Sigmoid colon (tissue), 7 donors: ENCODE measurements around the gene DCP1A. TPM values are rescaled to one million over a fixed set of nuclear protein-coding genes. Genes with fewer than 3 reads are reported as not detected.
"Not testable (repeated sequence)": the region's sequence is repeated elsewhere in the genome, so short reads cannot be mapped to it uniquely, and the experiment has no call there.

Experiments used
- DNase-seq: peaks from one replicate; pipeline ENCODE4 v3.0.0-alpha.2; 2019
- H3K27ac ChIP-seq, 4 donors: fragments of 200-600 bp; sonication (generic); one replicate each; pipeline ENCODE4 v1.5.1; 2016 to 2019; ENCODE audit warnings: mild to moderate bottlenecking in 1 of 4
- H3K27me3 ChIP-seq, 3 donors: fragments of 200-600 bp; sonication (generic); one replicate each; pipeline ENCODE4 v1.5.1; 2019; ENCODE audit warnings: mild to moderate bottlenecking in 1 of 3
- H3K36me3 ChIP-seq, 4 donors: fragments of 200-600 bp; sonication (generic); one replicate each; pipeline ENCODE4 v1.5.1; 2016 to 2019
- H3K4me1 ChIP-seq, 4 donors: fragments of 200-600 bp; sonication (generic); one replicate each; pipeline ENCODE4 v1.5.1; 2017 to 2019
- H3K4me3 ChIP-seq, 4 donors: fragments of 200-600 bp; sonication (generic); one replicate each; pipeline ENCODE4 v1.5.1; 2017 to 2019; ENCODE audit warnings: mild to moderate bottlenecking in 2 of 4, moderate library complexity in 1 of 4
- H3K9me3 ChIP-seq, 4 donors: fragments of 200-600 bp in 3 of 4; sonication (generic) in 3 of 4; one replicate each; pipeline versions ENCODE4 v1.5.1 to v1.6.1; 2013 to 2019
- EP300 ChIP-seq, 4 donors: sonication (generic); formaldehyde crosslinking; IDR thresholded peaks; one replicate each; pipeline ENCODE4 v1.6.1; 2017; ENCODE audit warnings: antibody characterized with exemption in 4 of 4
- POLR2A ChIP-seq, 2 donors: fragments of 450-650 bp; IDR thresholded peaks; one replicate each; pipeline ENCODE4 v1.6.1; 2016; ENCODE audit warnings: antibody characterized with exemption in 2 of 2, mild to moderate bottlenecking in 2 of 2, moderate library complexity in 2 of 2
- POLR2AphosphoS5 ChIP-seq, 4 donors: sonication (generic); formaldehyde crosslinking; IDR thresholded peaks; one replicate each; pipeline ENCODE4 v1.6.1; 2017; ENCODE audit warnings: antibody characterized with exemption in 4 of 4
- WGBS, 2 donors: extraction: QIAGEN DNeasy Blood & Tissue Kit; methylation state at CpG; one replicate each; pipeline ENCODE4 v1.1.7; 2013; 5-methylcytosine and 5-hydroxymethylcytosine counted together
- intact Hi-C: fragments of 100-400 bp; cut with DNase I; formaldehyde crosslinking; loops from one replicate; pipeline ENCODE4 v1.15.1; 2023
- polyA plus RNA-seq, 3 donors: library from polyadenylated mRNA; stranded (reverse); fragments of 200-250 nt; gene quantifications; one replicate each; pipeline ENCODE4 v1.2.3, GENCODE V29; 2013
- total RNA-seq, 4 donors: library from RNA; depleted of rRNA; stranded (reverse); fragments of >200 nt; gene quantifications; one replicate each; pipeline ENCODE4 v1.1.0, GENCODE V29; 2016
- TF ChIP-seq, protein P1 (sequence below), 4 experiments: fragments of 450-650 bp in 3 of 4; fragments of 200-600 bp in 1 of 4; IDR thresholded peaks; one replicate each; pipeline ENCODE4 v1.5.1; 2016 to 2019; ENCODE audit warnings: antibody characterized with exemption in 4 of 4, mild to moderate bottlenecking in 3 of 4, moderate library complexity in 2 of 4
- donor health status: healthy with polysubstance abuse.
- donor health status: Bipolar disorder and iron deficiency.
- donor health status: healthy.

The DCP1A gene
- total and polyA plus RNA-seq, 7 donors = 4.8 to 32.7 (median 21.0) TPM

- intact Hi-C loops = no loop called here
- Histone ChIP-seq H3K27me3 (no peaks in the 10 kb centered on the region), H3K27ac (no peak overlapping the region), H3K36me3 (peaks cover 0 to 63% (median 7%) of the 10 kb centered on the region in 4 donors), H3K4me3 (no peak overlapping the region), H3K9me3 (no peaks in the 10 kb centered on the region), H3K4me1 (peaks cover 0 to 5% (median under 1%) of the 10 kb centered on the region in 4 donors)
- 96 to 98% methylated on average over 6 of the region's 6 CpGs for WGBS, 2 donors
- TF ChIP-seq EP300 (IDR thresholded peaks at IDR 0.05) (no peak), POLR2AphosphoS5 (IDR thresholded peaks at IDR 0.05) (no peak), POLR2A (IDR thresholded peaks at IDR 0.05) (no peak)
- TF ChIP-seq, protein P1, sequence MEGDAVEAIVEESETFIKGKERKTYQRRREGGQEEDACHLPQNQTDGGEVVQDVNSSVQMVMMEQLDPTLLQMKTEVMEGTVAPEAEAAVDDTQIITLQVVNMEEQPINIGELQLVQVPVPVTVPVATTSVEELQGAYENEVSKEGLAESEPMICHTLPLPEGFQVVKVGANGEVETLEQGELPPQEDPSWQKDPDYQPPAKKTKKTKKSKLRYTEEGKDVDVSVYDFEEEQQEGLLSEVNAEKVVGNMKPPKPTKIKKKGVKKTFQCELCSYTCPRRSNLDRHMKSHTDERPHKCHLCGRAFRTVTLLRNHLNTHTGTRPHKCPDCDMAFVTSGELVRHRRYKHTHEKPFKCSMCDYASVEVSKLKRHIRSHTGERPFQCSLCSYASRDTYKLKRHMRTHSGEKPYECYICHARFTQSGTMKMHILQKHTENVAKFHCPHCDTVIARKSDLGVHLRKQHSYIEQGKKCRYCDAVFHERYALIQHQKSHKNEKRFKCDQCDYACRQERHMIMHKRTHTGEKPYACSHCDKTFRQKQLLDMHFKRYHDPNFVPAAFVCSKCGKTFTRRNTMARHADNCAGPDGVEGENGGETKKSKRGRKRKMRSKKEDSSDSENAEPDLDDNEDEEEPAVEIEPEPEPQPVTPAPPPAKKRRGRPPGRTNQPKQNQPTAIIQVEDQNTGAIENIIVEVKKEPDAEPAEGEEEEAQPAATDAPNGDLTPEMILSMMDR (IDR thresholded peaks at IDR 0.05) = no peak
- no peak for DNase-seq
Measured at GRCh38 chr3:53334742-53335141, 12.6 kb downstream of the DCP1A start.

- intact Hi-C loops = no loop called here
- no peaks in the 10 kb centered on the region for H3K27me3 ChIP-seq
- no peak overlapping the region for H3K4me3 ChIP-seq
- peaks cover 0 to 42% (median 5%) of the 10 kb centered on the region in 4 donors for H3K36me3 ChIP-seq
- WGBS, 2 donors = 93 to 98% methylated on average over 1 of the region's 1 CpG
- H3K27ac ChIP-seq = no peak overlapping the region
- no peak for TF ChIP-seq POLR2A (IDR thresholded peaks at IDR 0.05)
- TF ChIP-seq, protein P1 (IDR thresholded peaks at IDR 0.05) = no peak
- TF ChIP-seq POLR2AphosphoS5 (IDR thresholded peaks at IDR 0.05) = no peak
- no peak for TF ChIP-seq EP300 (IDR thresholded peaks at IDR 0.05)
- no peaks in the 10 kb centered on the region for H3K9me3 ChIP-seq
- peaks cover 0 to 19% (median 7%) of the 10 kb centered on the region in 4 donors for H3K4me1 ChIP-seq
- DNase-seq = no peak
Measured at GRCh38 chr3:53331871-53332270, 15.5 kb downstream of the DCP1A start.

DNA sequence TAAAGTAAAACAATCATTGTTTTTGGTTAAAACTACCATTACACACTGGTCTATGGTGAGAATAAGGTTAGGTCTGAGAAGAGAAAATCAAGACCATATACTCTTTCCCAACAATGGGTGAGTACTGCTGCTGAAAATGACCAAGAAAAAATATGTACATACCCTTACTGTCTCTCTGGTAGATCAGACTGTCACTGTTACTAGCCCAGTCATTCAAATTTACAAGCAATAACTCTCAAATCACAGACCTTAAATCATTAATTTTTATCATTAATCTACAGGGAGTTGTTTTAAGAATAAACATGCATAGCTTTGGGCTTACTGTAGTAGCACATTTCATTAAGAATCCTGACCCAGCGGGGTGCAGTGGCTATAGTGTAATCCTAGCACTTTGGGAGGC, 17.4 kb downstream of the DCP1A start:
- Histone ChIP-seq H3K36me3 (peaks cover 0 to 34% (median 5%) of the 10 kb centered on the region in 4 donors), H3K27me3 (no peaks in the 10 kb centered on the region), H3K4me1 (peaks cover 0 to 26% (median 7%) of the 10 kb centered on the region in 4 donors), H3K4me3 (no peak overlapping the region), H3K9me3 (no peaks in the 10 kb centered on the region), H3K27ac (peak overlapping the region in 1 of 4 donors; percentile 5)
- intact Hi-C loops = no loop called here
- no peak for DNase-seq
- TF ChIP-seq POLR2AphosphoS5 (IDR thresholded peaks at IDR 0.05) (no peak), EP300 (IDR thresholded peaks at IDR 0.05) (no peak), POLR2A (IDR thresholded peaks at IDR 0.05) (no peak)
- TF ChIP-seq, protein P1 (IDR thresholded peaks at IDR 0.05) = no peak
- 97 to 98% methylated on average over 1 of the region's 1 CpG for WGBS, 2 donors

- H3K27me3 ChIP-seq = no peaks in the 10 kb centered on the region
- peaks cover 0 to 25% (median 3%) of the 10 kb centered on the region in 4 donors for H3K36me3 ChIP-seq
- no peak overlapping the region for H3K4me3 ChIP-seq
- H3K4me1 ChIP-seq = peaks cover 0 to 37% (median 17%) of the 10 kb centered on the region in 4 donors
- intact Hi-C loops = no loop called here
- peak overlapping the region in 3 of 4 donors; percentile 8 to 41 (median 32) for H3K27ac ChIP-seq
- TF ChIP-seq, protein P1 (IDR thresholded peaks at IDR 0.05) = no peak
- TF ChIP-seq POLR2A (IDR thresholded peaks at IDR 0.05) (no peak), POLR2AphosphoS5 (IDR thresholded peaks at IDR 0.05) (no peak)
- WGBS, 2 donors = 88 to 89% methylated on average over 5 of the region's 5 CpGs
- no peaks in the 10 kb centered on the region for H3K9me3 ChIP-seq
- no peak for DNase-seq
Measured at GRCh38 chr3:53328746-53329145, 18.6 kb downstream of the DCP1A start.

DNA sequence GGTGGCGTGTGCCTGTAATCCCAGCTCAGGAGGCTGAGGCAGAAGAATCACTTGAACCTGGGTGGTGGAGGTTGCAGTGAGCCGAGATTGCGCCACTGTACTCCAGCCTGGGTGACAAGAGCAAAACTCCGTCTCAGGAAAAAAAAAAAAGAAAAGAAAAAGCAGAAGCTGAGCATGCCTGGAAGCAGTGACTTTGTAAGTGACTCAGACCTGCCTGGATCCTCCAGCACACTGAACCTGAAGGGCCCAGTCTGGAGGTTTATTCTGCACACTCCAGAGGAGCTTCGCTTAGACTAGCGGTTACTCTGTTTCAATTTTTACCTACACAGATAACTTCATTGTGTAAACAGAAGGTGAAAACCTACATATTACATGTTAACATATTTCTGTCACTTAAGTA, 19.4 kb downstream of the DCP1A start:
- intact Hi-C loops, DNase-seq, H3K4me3 ChIP-seq, H3K9me3 ChIP-seq, H3K27me3 ChIP-seq: not testable (repeated sequence)
- Histone ChIP-seq H3K4me1 (peaks cover 0 to 37% (median 19%) of the 10 kb centered on the region in 4 donors), H3K27ac (peak overlapping the region in 1 of 4 donors; percentile 41), H3K36me3 (peaks cover 0 to 18% (median 0%) of the 10 kb centered on the region in 4 donors)
- WGBS, 2 donors = 71 to 74% methylated on average over 6 of the region's 6 CpGs
